SU-DHL-6 (cell line): ENCODE measurements around the gene KLHL40.

Experiments
- H2AFZ ChIP-seq: fragments of 200-600 bp; sonication (generic); 2 replicates; pipeline ENCODE4 v1.6.1; 2014; ENCODE audit warnings: low read depth, mild to moderate bottlenecking, moderate library complexity, mixed read lengths, antibody characterized with exemption, low read length; ENCODE audit not compliant: severe bottlenecking
- H3F3A ChIP-seq: fragments of 200-600 bp; shearing (Covaris generic); 2 replicates; pipeline ENCODE4 v1.6.0; 2016; ENCODE audit warnings: antibody characterized with exemption, mild to moderate bottlenecking; ENCODE audit not compliant: insufficient read depth
- H3K27ac ChIP-seq: fragments of 200-600 bp; sonication (generic); 2 replicates; pipeline ENCODE4 v1.5.1; 2016; ENCODE audit warnings: low read depth, mild to moderate bottlenecking, low read length, moderate library complexity, mixed read lengths
- H3K27me3 ChIP-seq: fragments of 200-600 bp; sonication (generic), shearing (Covaris generic); 2 replicates; pipeline ENCODE4 v1.6.0; 2014; ENCODE audit warnings: mild to moderate bottlenecking, low read length
- H3K36me3 ChIP-seq: fragments of 200-600 bp; sonication (generic); 2 replicates; pipeline ENCODE4 v1.6.1; 2014; ENCODE audit warnings: mild to moderate bottlenecking, low read length, mixed read lengths
- H3K4me2 ChIP-seq: fragments of 300-600, 200-600 bp; shearing (Covaris generic), sonication (generic); 2 replicates; pipeline ENCODE4 v1.6.0; 2014; ENCODE audit warnings: low read length, low read depth, mild to moderate bottlenecking; ENCODE audit not compliant: poor library complexity, severe bottlenecking
- H3K4me3 ChIP-seq: fragments of 200-600 bp; sonication (generic); 2 replicates; pipeline ENCODE4 v1.5.1; 2014; ENCODE audit warnings: antibody characterized with exemption, low read length, mild to moderate bottlenecking, mixed read lengths; ENCODE audit not compliant: insufficient read depth, poor library complexity, severe bottlenecking
- H3K79me2 ChIP-seq: fragments of 200-600 bp; sonication (generic); 2 replicates; pipeline ENCODE4 v1.6.1; 2014; ENCODE audit warnings: mild to moderate bottlenecking, low read length, moderate library complexity; ENCODE audit not compliant: insufficient read depth
- H3K9ac ChIP-seq: fragments of 200-600 bp; sonication (generic); 2 replicates; pipeline ENCODE4 v1.7.0; 2014; ENCODE audit warnings: mild to moderate bottlenecking, low read length
- H3K9me2 ChIP-seq: fragments of 200-600 bp; sonication (generic); replicated peaks from 2 replicates; pipeline ENCODE4 v1.6.1; 2014; ENCODE audit warnings: low read length; ENCODE audit not compliant: insufficient read depth
- H3K9me3 ChIP-seq: fragments of 200-600 bp; sonication (generic); 2 replicates; pipeline ENCODE4 v1.6.1; 2014; ENCODE audit warnings: low read length, mixed read lengths; ENCODE audit not compliant: insufficient read depth
- H4K20me1 ChIP-seq: fragments of 200-600 bp; sonication (generic); 2 replicates; pipeline ENCODE4 v1.6.1; 2014; ENCODE audit warnings: low read depth, mild to moderate bottlenecking, antibody characterized with exemption, low read length, moderate library complexity, mixed read lengths
- CTCF ChIP-seq: fragments of 200-600 bp; sonication (generic); IDR thresholded peaks from one replicate; pipeline ENCODE4 v1.5.1; 2017; ENCODE audit warnings: antibody characterized with exemption, mild to moderate bottlenecking, low read length, moderate library complexity; ENCODE audit not compliant: insufficient read depth, poor library complexity, severe bottlenecking
- EZH2phosphoT487 ChIP-seq: fragments of 200-600 bp; sonication (generic), shearing (Covaris generic); conservative IDR thresholded peaks from 2 replicates; pipeline ENCODE4 v1.6.1; 2018; ENCODE audit warnings: mild to moderate bottlenecking, antibody characterized with exemption, low read length, moderate library complexity, mixed read lengths

Gene KLHL40

DNA sequence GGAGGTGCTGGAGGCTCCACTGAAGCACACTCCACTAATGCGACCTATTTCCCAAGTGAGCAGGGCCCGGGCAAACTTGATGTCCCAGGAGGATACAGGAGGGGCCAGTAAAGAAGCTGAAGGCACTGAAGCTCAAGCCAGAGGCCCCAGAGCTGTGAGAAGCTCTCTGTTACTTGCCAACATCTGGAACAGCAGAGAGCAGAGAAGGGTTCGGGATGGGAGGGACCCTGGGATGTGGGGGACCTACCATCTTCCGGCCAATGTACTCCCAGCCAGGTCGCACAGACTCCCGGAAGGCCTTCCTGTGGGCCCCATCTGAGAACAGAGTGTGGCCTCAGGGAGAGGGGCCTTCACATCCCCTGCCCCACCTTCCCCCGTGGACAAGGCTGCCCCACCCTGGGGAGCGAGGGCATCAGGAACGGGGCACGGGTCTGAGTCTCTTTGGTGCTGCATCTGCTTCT, 14.2 kb downstream of the KLHL40 start:
- no peak overlapping the region for H3K4me2 ChIP-seq
- no peak overlapping the region for H3K27ac ChIP-seq
- no peak overlapping the region for H2AFZ ChIP-seq
- no peak for TF ChIP-seq CTCF
- no peak for TF ChIP-seq EZH2phosphoT487
- no peaks in the 10 kb centered on the region for H3K36me3 ChIP-seq
- H4K20me1 ChIP-seq = no peaks in the 10 kb centered on the region
- H3K79me2 ChIP-seq = no peaks in the 10 kb centered on the region
- no peak overlapping the region for H3K9ac ChIP-seq
- no peaks in the 10 kb centered on the region for H3K9me2 ChIP-seq
- H3K27me3 ChIP-seq = no peaks in the 10 kb centered on the region
- no peaks in the 10 kb centered on the region for H3F3A ChIP-seq
- H3K4me3 ChIP-seq = no peak overlapping the region
- no peaks in the 10 kb centered on the region for H3K9me3 ChIP-seq

- TF ChIP-seq CTCF (no peak), EZH2phosphoT487 (no peak)
- Histone ChIP-seq H3K27ac (no peak overlapping the region), H3K79me2 (no peaks in the 10 kb centered on the region), H3K27me3 (no peaks in the 10 kb centered on the region), H3F3A (no peaks in the 10 kb centered on the region), H3K9me3 (no peaks in the 10 kb centered on the region), H3K4me2 (no peak overlapping the region), H3K9ac (no peak overlapping the region), H4K20me1 (no peaks in the 10 kb centered on the region), H3K36me3 (no peaks in the 10 kb centered on the region), H2AFZ (no peak overlapping the region), H3K9me2 (no peaks in the 10 kb centered on the region), H3K4me3 (no peak overlapping the region)
Observed at GRCh38 chr3:42700366-42701288, 15.3 kb downstream of the KLHL40 start.

DNA sequence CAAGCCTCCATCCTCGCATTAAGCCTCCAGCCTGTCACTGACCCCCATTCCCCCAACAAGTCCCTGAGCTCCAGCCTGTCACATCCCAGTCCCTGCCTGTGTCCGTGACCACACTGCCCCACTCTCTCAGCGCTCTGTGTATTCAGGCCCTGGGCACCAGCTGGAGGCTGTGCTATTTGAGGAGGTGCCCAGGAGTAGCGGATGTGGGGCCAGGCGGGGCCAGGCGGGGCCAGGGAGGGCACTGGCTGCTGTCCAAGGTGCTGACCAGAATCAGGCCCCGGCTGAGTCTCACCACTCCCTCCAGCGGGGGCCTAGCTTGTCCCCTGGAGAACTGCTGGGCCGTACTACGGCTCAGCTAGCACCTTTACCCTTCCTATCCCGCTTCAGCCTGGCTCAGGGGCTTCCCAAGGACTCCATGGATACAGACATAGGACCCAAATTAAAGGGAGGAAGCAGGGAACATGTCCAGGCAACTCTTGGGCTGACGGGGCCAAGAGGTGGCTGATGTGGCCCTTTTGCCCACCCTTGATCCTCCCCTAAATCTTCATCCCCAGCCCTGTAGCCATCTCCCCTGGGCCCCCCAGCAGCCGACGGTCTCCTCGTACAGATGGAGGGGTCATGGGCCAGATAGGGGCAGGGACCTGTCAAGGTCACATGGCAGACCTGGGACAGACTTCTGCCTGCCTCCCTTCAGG, 16.2 kb downstream of the KLHL40 start:
- H3K36me3 ChIP-seq = no peaks in the 10 kb centered on the region
- H3K79me2 ChIP-seq = no peaks in the 10 kb centered on the region
- H3K4me2 ChIP-seq = no peak overlapping the region
- no peak overlapping the region for H2AFZ ChIP-seq
- H4K20me1 ChIP-seq = no peaks in the 10 kb centered on the region
- TF ChIP-seq CTCF (no peak), EZH2phosphoT487 (no peak)
- H3K9me3 ChIP-seq = no peaks in the 10 kb centered on the region
- H3K27me3 ChIP-seq = no peaks in the 10 kb centered on the region
- H3K27ac ChIP-seq = no peak overlapping the region
- H3K9ac ChIP-seq = no peak overlapping the region
- H3K9me2 ChIP-seq = no peaks in the 10 kb centered on the region
- no peaks in the 10 kb centered on the region for H3F3A ChIP-seq
- H3K4me3 ChIP-seq = no peak overlapping the region
